Measurements from ENCODE around the gene NOL3.
"Not testable (repeated sequence)": the region's sequence is repeated elsewhere in the genome, so short reads cannot be mapped to it uniquely, and the experiment has no call there.

NOL3 gene

GRCh38 chr16:67170168-67170948 is at the start of gene NOL3:
Gene NOL3 (plus strand): TSS chr16:67170538.
- peak; percentile 17 to 77 for DNase-seq

- DNase-seq = not testable (repeated sequence)
Measured at GRCh38 chr16:67122799-67123198, 47.5 kb upstream of the NOL3 start.

- no peak for DNase-seq
Measured at GRCh38 chr16:67128417-67128816, 41.9 kb upstream of the NOL3 start.

GRCh38 chr16:67128887-67129286 is 41.5 kb upstream of the NOL3 start:
- DNase-seq = no peak

GRCh38 chr16:67129422-67129821 is 40.9 kb upstream of the NOL3 start:
- DNase-seq = no peak

GRCh38 chr16:67137605-67138004 is 32.7 kb upstream of the NOL3 start:
- no peak for DNase-seq

- DNase-seq = no peak
Measured at GRCh38 chr16:67141391-67141790, 28.9 kb upstream of the NOL3 start.

GRCh38 chr16:67142342-67142741 is 28.0 kb upstream of the NOL3 start:
- DNase-seq = no peak

- no peak for DNase-seq
Measured at GRCh38 chr16:67144943-67145342, 25.4 kb upstream of the NOL3 start.

- no peak for DNase-seq
Measured at GRCh38 chr16:67145746-67146145, 24.6 kb upstream of the NOL3 start.

GRCh38 chr16:67146523-67147357 is 23.6 kb upstream of the NOL3 start:
- DNase-seq = no peak

- no peak for DNase-seq
Measured at GRCh38 chr16:67147437-67148140, 22.7 kb upstream of the NOL3 start.

GRCh38 chr16:67148221-67148620 is 22.1 kb upstream of the NOL3 start:
- DNase-seq = no peak

- no peak for DNase-seq
Measured at GRCh38 chr16:67148656-67149275, 21.6 kb upstream of the NOL3 start.

- no peak for DNase-seq
Measured at GRCh38 chr16:67149276-67150046, 20.9 kb upstream of the NOL3 start.

- peak in 1 of 2 experiments; percentile 50 for DNase-seq
Measured at GRCh38 chr16:67150047-67150832, 20.1 kb upstream of the NOL3 start.

GRCh38 chr16:67150833-67151396 is 19.4 kb upstream of the NOL3 start, which contains the start of gene B3GNT9:
Gene B3GNT9 (minus strand): TSS chr16:67150998. CDS start chr16:67150485, 513 bp downstream.
- DNase-seq = peak in 1 of 2 experiments; percentile 66

GRCh38 chr16:67151431-67152097 is 18.8 kb upstream of the NOL3 start:
- peak in 1 of 2 experiments; percentile 4 for DNase-seq

- no peak for DNase-seq
Measured at GRCh38 chr16:67154578-67155294, 15.6 kb upstream of the NOL3 start.
